Measurements from ENCODE around the gene COL13A1. TPM values are rescaled to one million over a fixed set of nuclear protein-coding genes. Genes with fewer than 3 reads are reported as not detected.

Gene COL13A1
- polyA plus RNA-seq, 1 donor: 11.0 TPM

GRCh38 chr10:69847883-69848282 lies 46.2 kb downstream of the COL13A1 start:
- no peak for DNase-seq

DNA sequence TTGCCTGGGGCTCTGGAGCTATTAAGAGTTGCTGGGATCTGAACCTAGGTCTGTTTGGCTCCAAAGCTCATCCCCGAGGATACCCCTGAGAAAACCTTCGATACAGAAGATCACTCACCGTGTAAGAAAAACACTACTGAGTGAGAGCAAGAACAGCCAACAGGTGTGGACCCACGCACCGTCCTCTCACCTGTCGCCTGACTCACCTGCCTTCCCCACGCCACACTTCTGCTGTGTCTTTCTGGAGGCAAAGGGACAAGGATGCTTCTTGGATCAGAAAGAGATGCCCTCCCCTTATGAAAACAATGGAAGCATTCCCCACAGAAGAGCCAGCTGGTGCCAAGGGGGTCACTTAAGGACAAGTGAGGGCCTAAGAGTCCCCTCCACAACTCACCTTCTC lies 46.7 kb downstream of the COL13A1 start:
- DNase-seq: no peak

- no peak for DNase-seq
These were observed 48.1 kb downstream of the COL13A1 start for GRCh38 chr10:69849825-69850224.

- no peak for DNase-seq
These were observed 48.7 kb downstream of the COL13A1 start for GRCh38 chr10:69850440-69850839.

DNA sequence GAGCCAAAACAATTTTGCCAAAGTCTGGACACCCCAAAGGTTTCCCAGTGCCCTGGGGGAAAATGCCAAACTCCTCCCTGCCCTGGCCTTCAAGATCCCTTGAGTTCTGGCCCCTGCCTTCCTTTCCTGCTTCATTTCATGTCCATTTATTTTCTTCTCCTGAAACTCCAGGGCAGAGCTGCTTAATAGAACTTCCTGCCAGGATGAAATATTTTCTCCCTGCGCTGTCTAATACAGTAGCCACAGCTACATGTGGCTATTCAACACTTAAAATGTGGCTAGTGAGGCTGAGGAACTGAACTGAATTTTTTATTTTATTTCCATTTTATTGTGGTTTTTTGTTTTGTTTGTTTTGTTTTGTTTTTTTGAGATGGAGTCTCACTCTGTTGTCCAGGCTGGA lies 49.6 kb downstream of the COL13A1 start:
- no peak for DNase-seq

- DNase-seq: no peak
These were observed 51.4 kb downstream of the COL13A1 start for GRCh38 chr10:69853064-69853463.

DNA sequence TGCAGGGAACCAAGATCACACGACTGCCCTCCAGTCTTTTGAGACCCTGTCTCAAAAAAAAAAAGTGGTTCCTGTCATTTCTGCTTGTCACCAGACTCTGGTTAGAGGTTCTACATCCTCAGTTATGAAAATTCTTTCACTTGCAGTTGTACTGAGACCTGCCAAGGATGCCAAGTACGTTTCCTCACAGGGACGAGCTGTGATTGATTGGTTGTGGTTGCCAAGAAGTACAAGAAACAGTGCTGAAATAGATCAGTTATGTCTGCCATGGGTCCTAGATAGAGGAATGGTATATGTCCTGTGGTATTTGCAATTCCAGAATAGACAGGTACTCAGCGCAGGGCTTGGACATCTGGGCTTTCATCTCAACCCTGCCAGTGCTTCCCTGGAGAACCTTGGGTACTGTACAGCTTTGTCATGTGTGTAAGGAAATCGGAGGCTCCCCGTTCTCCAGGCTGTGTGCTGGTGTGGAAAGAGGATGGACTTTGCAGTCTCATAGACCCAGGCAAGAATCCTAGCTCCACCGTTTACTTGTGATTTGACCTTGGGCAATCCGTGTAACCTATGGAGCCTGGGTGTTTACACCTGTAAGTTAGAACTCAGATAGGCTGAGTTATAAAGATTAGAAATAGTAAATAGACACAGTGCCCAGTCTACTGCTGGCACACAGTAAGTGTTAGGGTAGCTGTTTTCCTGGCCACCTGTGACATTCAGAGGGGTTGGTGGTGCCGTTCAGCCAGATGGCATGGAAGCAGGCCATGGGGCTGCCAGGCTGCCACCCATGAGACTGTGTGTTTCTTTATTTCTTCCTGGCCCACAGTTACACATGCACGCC lies 53.0 kb downstream of the COL13A1 start:
- DNase-seq: no peak

- no peak for DNase-seq
These were observed 53.8 kb downstream of the COL13A1 start for GRCh38 chr10:69855346-69856111.

GRCh38 chr10:69856601-69857166 lies 55.0 kb downstream of the COL13A1 start:
- DNase-seq: no peak

- DNase-seq: no peak
These were observed 56.5 kb downstream of the COL13A1 start for GRCh38 chr10:69858201-69858600.

GRCh38 chr10:69860271-69860670 lies 58.6 kb downstream of the COL13A1 start:
- DNase-seq: no peak

GRCh38 chr10:69861251-69862240 lies 59.8 kb downstream of the COL13A1 start:
- DNase-seq: peak; percentile 63

DNA sequence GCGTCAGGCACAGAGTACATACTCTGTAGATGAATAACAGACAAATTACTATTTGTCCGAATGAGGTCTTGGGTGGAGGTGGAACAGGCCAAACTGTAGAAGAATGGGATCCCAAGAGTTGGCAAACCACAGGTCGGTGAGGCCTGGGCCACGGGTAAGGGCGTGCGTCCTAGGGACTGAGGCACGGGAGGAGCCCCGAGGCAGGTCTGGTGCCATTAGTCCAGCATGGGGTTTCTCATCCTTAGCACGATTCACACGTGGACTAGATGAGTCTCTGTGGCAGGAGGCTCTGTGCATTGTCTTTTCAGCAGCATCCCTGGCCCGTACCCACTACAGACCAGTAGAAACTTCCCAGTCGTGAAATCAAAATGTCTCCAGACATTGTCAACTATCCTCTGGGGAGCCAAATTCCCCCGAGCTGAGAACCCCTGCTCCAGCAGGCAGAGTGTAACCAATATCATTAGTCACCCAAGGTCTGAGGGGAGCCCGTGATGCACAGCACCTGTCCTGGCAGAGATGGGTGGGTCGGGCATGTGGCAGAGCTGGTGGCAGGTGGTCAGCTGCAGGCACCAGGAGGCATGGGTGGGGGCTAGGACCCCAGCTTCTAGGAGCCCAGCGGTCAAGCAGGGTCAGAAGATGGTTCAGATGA lies 61.3 kb downstream of the COL13A1 start:
- no peak for DNase-seq

GRCh38 chr10:69863580-69863979 lies 61.9 kb downstream of the COL13A1 start:
- no peak for DNase-seq

- no peak for DNase-seq
These were observed 62.6 kb downstream of the COL13A1 start for GRCh38 chr10:69864321-69864720.

GRCh38 chr10:69865450-69865849 lies 63.7 kb downstream of the COL13A1 start:
- no peak for DNase-seq

- no peak for DNase-seq
These were observed 64.6 kb downstream of the COL13A1 start for GRCh38 chr10:69866246-69866687.

DNA sequence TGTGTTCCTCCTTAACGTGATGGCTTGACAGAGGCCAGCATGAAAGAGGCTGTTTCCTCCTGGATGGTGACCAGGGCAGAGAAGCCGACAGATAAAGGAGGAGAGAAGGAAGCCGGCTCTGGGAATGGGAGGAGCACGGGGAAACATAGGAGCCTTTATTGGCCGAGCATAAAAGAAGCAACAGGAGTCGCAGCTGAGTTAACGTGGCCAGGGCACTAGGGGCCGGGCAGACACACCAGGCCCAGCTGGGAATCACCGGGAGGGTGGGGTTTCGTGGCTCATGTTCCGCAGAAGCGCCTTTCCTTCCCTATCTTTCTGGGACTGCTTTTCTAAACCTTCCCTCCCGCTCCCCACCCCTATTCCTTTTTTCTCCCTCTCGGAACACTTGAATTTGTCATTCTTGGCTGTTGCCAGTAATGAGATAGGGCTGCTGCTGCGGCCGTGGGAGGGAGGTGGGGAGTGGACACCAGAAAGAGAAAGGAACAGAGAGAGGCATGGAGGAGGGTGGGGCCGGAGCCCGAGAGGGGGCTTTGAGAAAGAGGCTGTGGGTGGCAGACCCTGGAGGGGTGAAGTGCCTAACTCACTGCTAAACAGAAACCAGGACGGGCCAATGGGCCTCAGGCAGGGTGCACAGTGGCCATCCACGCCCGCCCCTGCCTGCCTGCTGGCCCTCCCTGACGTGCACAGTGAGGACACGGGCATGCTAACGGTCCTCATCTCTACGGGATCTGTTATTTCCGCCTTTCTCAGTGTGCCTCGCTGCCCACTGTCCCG lies 65.2 kb downstream of the COL13A1 start:
- DNase-seq: peak; percentile 63

DNA sequence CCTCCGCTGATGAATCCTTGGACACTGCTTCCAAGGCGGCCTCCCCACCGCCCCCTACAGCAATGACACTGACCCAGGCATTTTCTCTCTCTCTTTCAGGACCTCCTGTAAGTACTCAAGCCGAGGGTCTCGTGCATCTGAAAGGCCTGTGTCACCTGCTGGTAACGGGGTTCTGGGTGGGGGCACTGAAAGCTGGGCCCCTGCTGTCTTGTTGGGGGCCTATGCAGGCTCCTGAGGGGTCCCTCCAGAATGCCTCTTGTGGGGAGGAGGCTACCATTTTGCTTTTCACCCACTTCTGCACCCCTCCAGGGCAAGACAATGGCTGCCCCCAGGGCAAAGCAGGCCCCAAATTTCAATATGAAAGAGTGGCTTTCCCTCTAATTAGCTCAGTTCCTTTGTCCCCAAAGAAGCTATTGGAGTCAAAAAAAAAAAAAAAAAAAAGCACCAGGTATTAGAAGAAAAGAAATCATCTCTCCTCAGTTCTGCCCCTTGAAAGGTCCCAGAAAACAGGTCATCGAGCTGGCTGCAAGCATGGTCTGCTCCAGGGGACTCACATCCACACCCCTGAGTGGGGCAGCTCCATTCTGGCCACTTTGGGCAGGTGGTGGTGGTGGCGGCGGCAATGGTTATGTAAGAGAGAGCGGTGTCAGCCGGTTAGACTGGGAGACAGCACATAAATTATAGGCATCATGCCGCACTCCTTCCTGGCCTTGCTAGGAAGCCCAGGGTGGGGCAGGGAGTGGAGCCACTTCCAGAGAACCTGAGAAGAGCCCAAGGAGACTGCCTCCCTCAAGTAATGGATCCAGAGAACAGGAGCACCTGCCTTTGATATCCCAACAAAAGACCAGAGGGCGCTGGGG lies 66.2 kb downstream of the COL13A1 start:
- no peak for DNase-seq

DNA sequence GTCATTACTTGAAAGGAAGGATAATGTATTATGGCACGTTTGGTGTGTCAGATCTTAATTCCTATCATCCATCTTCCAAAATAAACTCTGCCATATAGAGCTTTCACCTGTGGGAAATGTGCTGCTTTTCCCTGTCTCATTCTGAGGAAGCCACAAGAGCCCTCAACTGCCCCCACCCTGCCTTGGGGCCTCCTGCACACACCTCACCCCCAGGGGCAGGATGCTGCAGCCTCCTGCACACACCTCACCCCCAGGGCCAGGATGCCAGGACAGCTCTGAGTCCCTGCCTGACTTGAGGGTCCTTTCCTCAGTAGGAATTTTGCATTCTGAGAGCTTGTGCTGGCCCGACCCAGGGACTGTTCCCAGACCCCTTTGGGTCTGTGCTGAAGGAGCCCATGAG lies 67.1 kb downstream of the COL13A1 start:
- DNase-seq: no peak

Data from hindlimb muscle (tissue), 1 donor.